Loucy (cell line): ENCODE measurements around the gene ANKRD10.

Experiments
- H2AFZ ChIP-seq: fragments of 200-600 bp; sonication (generic); 2 replicates; pipeline ENCODE4 v1.6.0; 2016; ENCODE audit warnings: antibody characterized with exemption, mild to moderate bottlenecking, low read length, moderate library complexity
- H3F3A ChIP-seq: fragments of 200-600 bp; 2 replicates; pipeline ENCODE4 v1.6.0; 2016; ENCODE audit warnings: antibody characterized with exemption, low read depth, mild to moderate bottlenecking
- H3K27me3 ChIP-seq: fragments of 200-600 bp; sonication (generic); 2 replicates; pipeline ENCODE4 v1.6.1; 2014; ENCODE audit warnings: low read length, mild to moderate bottlenecking; ENCODE audit not compliant: insufficient read depth, poor library complexity, severe bottlenecking
- H3K36me3 ChIP-seq: fragments of 200-600 bp; sonication (generic); 2 replicates; pipeline ENCODE4 v1.6.1; 2016; ENCODE audit warnings: low read length; ENCODE audit not compliant: insufficient read depth
- H3K4me1 ChIP-seq: fragments of 200-600 bp; sonication (generic); 2 replicates; pipeline ENCODE4 v1.5.1; 2014; ENCODE audit warnings: low read length, mild to moderate bottlenecking; ENCODE audit not compliant: insufficient read depth, poor library complexity, severe bottlenecking
- H3K4me2 ChIP-seq: fragments of 200-600 bp; sonication (generic); 2 replicates; pipeline ENCODE4 v1.6.0; 2014; ENCODE audit warnings: antibody characterized with exemption, low read length, low read depth, mild to moderate bottlenecking; ENCODE audit not compliant: poor library complexity, severe bottlenecking
- H3K4me3 ChIP-seq: fragments of 200-600 bp; sonication (generic); 2 replicates; pipeline ENCODE4 v1.5.1; 2014; ENCODE audit warnings: low read length, mild to moderate bottlenecking, mixed read lengths; ENCODE audit not compliant: poor library complexity, severe bottlenecking
- H3K79me2 ChIP-seq: fragments of 200-600 bp; sonication (generic); 2 replicates; pipeline ENCODE4 v1.6.1; 2014; ENCODE audit warnings: low read length; ENCODE audit not compliant: insufficient read depth
- H3K9ac ChIP-seq: fragments of 200-600 bp; sonication (generic); 2 replicates; pipeline ENCODE4 v1.6.0; 2014; ENCODE audit warnings: mild to moderate bottlenecking, low read depth, low read length, moderate library complexity; ENCODE audit not compliant: poor library complexity, severe bottlenecking
- H3K9me2 ChIP-seq: fragments of 200-600 bp; sonication (generic); replicated peaks from 2 replicates; pipeline ENCODE4 v1.6.1; 2016; ENCODE audit warnings: low read depth, low read length, mixed read lengths
- H3K9me3 ChIP-seq: fragments of 200-600 bp; sonication (generic); 2 replicates; pipeline ENCODE4 v1.6.1; 2014; ENCODE audit warnings: mild to moderate bottlenecking, antibody characterized with exemption, low read length, low read depth; ENCODE audit not compliant: insufficient read depth
- H4K20me1 ChIP-seq: fragments of 200-600 bp; sonication (generic); 2 replicates; pipeline ENCODE4 v1.6.0; 2014; ENCODE audit warnings: antibody characterized with exemption, low read length, mild to moderate bottlenecking; ENCODE audit not compliant: insufficient read depth, poor library complexity, severe bottlenecking
- CTCF ChIP-seq: fragments of 200-600 bp; sonication (generic); conservative IDR thresholded peaks from 2 replicates; pipeline ENCODE4 v1.5.1; 2014; ENCODE audit warnings: mild to moderate bottlenecking, antibody characterized with exemption, low read length
- EZH2phosphoT487 ChIP-seq: fragments of 200-600 bp; IDR thresholded peaks from 2 replicates; pipeline ENCODE4 v1.6.1; 2018; ENCODE audit warnings: antibody characterized with exemption, mild to moderate bottlenecking, moderate library complexity, borderline replicate concordance

Gene ANKRD10

GRCh38 chr13:110828705-110829104 is 86.2 kb downstream of the ANKRD10 start:
- Histone ChIP-seq H3K4me1 (no peaks in the 10 kb centered on the region), H3F3A (no peaks in the 10 kb centered on the region), H3K79me2 (no peaks in the 10 kb centered on the region), H3K9me3 (no peaks in the 10 kb centered on the region), H3K4me2 (no peak overlapping the region), H3K4me3 (no peak overlapping the region), H2AFZ (no peak overlapping the region), H4K20me1 (no peaks in the 10 kb centered on the region), H3K36me3 (no peaks in the 10 kb centered on the region), H3K9ac (no peak overlapping the region), H3K9me2 (no peaks in the 10 kb centered on the region), H3K27me3 (no peaks in the 10 kb centered on the region)
- TF ChIP-seq CTCF, result no peak
- TF ChIP-seq EZH2phosphoT487, result no peak
